ENCODE data around the gene NOL4L. TPM values are rescaled to one million over a fixed set of nuclear protein-coding genes. Genes with fewer than 3 reads are reported as not detected.

Gene NOL4L
- total RNA-seq, 1 donor from 2014 or later: 37.7 TPM

GRCh38 chr20:32435449-32436107 lies 149.6 kb downstream of the NOL4L start:
- Mint-ChIP-seq H3K36me3 (ENCODE audit: low read depth) (peaks cover 58% of the 10 kb centered on the region), H3K4me3 (ENCODE audit: unreplicated experiment) (no peak overlapping the region), H3K27me3 (ENCODE audit: low read depth) (no peaks in the 10 kb centered on the region), H3K4me1 (ENCODE audit: low read depth) (peaks cover 3% of the 10 kb centered on the region), H3K9me3 (ENCODE audit: low read depth) (no peaks in the 10 kb centered on the region), H3K27ac (ENCODE audit: unreplicated experiment) (no peak overlapping the region)
- no peak for TF ChIP-seq CTCF (IDR thresholded peaks at IDR 0.05)
- DNase-seq (ENCODE audit: low spot score): no peak

GRCh38 chr20:32434434-32434833 lies 150.7 kb downstream of the NOL4L start:
- H3K4me1 Mint-ChIP-seq (ENCODE audit: low read depth): peaks cover 3% of the 10 kb centered on the region
- no peaks in the 10 kb centered on the region for H3K9me3 Mint-ChIP-seq (ENCODE audit: low read depth)
- H3K4me3 Mint-ChIP-seq (ENCODE audit: unreplicated experiment): no peak overlapping the region
- no peak overlapping the region for H3K27ac Mint-ChIP-seq (ENCODE audit: unreplicated experiment)
- no peaks in the 10 kb centered on the region for H3K27me3 Mint-ChIP-seq (ENCODE audit: low read depth)
- TF ChIP-seq CTCF (IDR thresholded peaks at IDR 0.05): no peak
- DNase-seq (ENCODE audit: low spot score): no peak
- H3K36me3 Mint-ChIP-seq (ENCODE audit: low read depth): peaks cover 64% of the 10 kb centered on the region

- no peak for DNase-seq (ENCODE audit: low spot score)
- Mint-ChIP-seq H3K36me3 (ENCODE audit: low read depth) (peaks cover 63% of the 10 kb centered on the region), H3K4me3 (ENCODE audit: unreplicated experiment) (no peak overlapping the region), H3K27me3 (ENCODE audit: low read depth) (no peaks in the 10 kb centered on the region), H3K27ac (ENCODE audit: unreplicated experiment) (no peak overlapping the region), H3K4me1 (ENCODE audit: low read depth) (no peaks in the 10 kb centered on the region), H3K9me3 (ENCODE audit: low read depth) (no peaks in the 10 kb centered on the region)
- TF ChIP-seq CTCF (IDR thresholded peaks at IDR 0.05): no peak
Observed at GRCh38 chr20:32433311-32434021, 151.7 kb downstream of the NOL4L start.

GRCh38 chr20:32432277-32432676 lies 152.9 kb downstream of the NOL4L start:
- Mint-ChIP-seq H3K36me3 (ENCODE audit: low read depth) (peaks cover 66% of the 10 kb centered on the region), H3K9me3 (ENCODE audit: low read depth) (no peaks in the 10 kb centered on the region)

GRCh38 chr20:32431457-32431856 lies 153.7 kb downstream of the NOL4L start:
- no peak for TF ChIP-seq CTCF (IDR thresholded peaks at IDR 0.05)
- Mint-ChIP-seq H3K4me1 (ENCODE audit: low read depth) (no peaks in the 10 kb centered on the region), H3K36me3 (ENCODE audit: low read depth) (peaks cover 61% of the 10 kb centered on the region), H3K27me3 (ENCODE audit: low read depth) (no peaks in the 10 kb centered on the region), H3K4me3 (ENCODE audit: unreplicated experiment) (no peak overlapping the region), H3K27ac (ENCODE audit: unreplicated experiment) (no peak overlapping the region), H3K9me3 (ENCODE audit: low read depth) (no peaks in the 10 kb centered on the region)
- no peak for DNase-seq (ENCODE audit: low spot score)

More at GRCh38 chr20:32432277-32432676, 152.9 kb downstream of the NOL4L start:
- no peak overlapping the region for H3K4me3 Mint-ChIP-seq (ENCODE audit: unreplicated experiment)
- TF ChIP-seq CTCF (IDR thresholded peaks at IDR 0.05): no peak
- H3K27me3 Mint-ChIP-seq (ENCODE audit: low read depth): no peaks in the 10 kb centered on the region
- H3K4me1 Mint-ChIP-seq (ENCODE audit: low read depth): no peaks in the 10 kb centered on the region
- no peak overlapping the region for H3K27ac Mint-ChIP-seq (ENCODE audit: unreplicated experiment)
- DNase-seq (ENCODE audit: low spot score): no peak

Measured in chondrocyte (in vitro differentiated cells).